Right lobe of liver (tissue), 4 donors: ENCODE measurements around the gene CLIP2.

Experiments
- CTCF ChIP-seq, 4 donors: fragments of 200-600 bp in 3 of 4; fragments of 450-650 bp in 1 of 4; IDR thresholded peaks; one replicate each; pipeline versions ENCODE4 v1.5.1 to v1.8.0; 2016 to 2022; ENCODE audit warnings: antibody characterized with exemption in 4 of 4, mild to moderate bottlenecking in 2 of 4
- POLR2A ChIP-seq: fragments of 450-650 bp; IDR thresholded peaks from one replicate; pipeline ENCODE4 v1.6.1; 2017; ENCODE audit warnings: antibody characterized with exemption, mild to moderate bottlenecking
- donor health status: DM: no; HTN: no; CAD: no.
- donor health status: DM: no; HTN: no; CAD: no.
- donor health status: DM: no; HTN: yes; CAD: no.

GRCh38 chr7:74453322-74454011 lies 164.3 kb downstream of the CLIP2 start, which contains the start of gene GTF2IRD1:
- TF ChIP-seq CTCF (IDR thresholded peaks at IDR 0.05) (no peak), POLR2A (no peak)
